GM23338 (cell line): ENCODE measurements around the gene NADK2. TPM values are rescaled to one million over a fixed set of nuclear protein-coding genes. Genes with fewer than 3 reads are reported as not detected.

Source experiments
- ATAC-seq: fragments of 200-7000 bp; cut with Tn5 transposase; 3 replicates; pipeline ENCODE4 v1.9.1; 2020
- DNase-seq: peaks from one replicate; pipeline ENCODE4 v3.0.0-alpha.2; 2015; ENCODE audit warnings: low spot score
- H2AFZ ChIP-seq: fragments of 200-600 bp; sonication (generic); 2 replicates; pipeline ENCODE4 v1.8.0; 2016; ENCODE audit warnings: antibody characterized with exemption, mild to moderate bottlenecking, moderate library complexity
- H3F3A ChIP-seq: fragments of 200-600 bp; sonication (generic); replicated peaks from 2 replicates; pipeline ENCODE4 v1.8.0; 2017; ENCODE audit warnings: antibody characterized with exemption, mixed run types, low read depth
- H3K27ac ChIP-seq: fragments of 200-600 bp; sonication (generic); 2 replicates; pipeline ENCODE4 v1.6.1; 2016; ENCODE audit warnings: low read depth
- H3K27me3 ChIP-seq: fragments of 200-600 bp; sonication (generic); 2 replicates; pipeline ENCODE4 v1.8.0; 2016; ENCODE audit warnings: mild to moderate bottlenecking, mixed run types, moderate library complexity; ENCODE audit not compliant: insufficient read depth
- H3K36me3 ChIP-seq: fragments of 200-600 bp; sonication (generic); 2 replicates; pipeline ENCODE4 v1.8.0; 2016; ENCODE audit warnings: mild to moderate bottlenecking; ENCODE audit not compliant: insufficient read depth
- H3K4me1 ChIP-seq: fragments of 200-600 bp; sonication (generic); 2 replicates; pipeline ENCODE4 v1.8.0; 2016; ENCODE audit warnings: mild to moderate bottlenecking, moderate library complexity; ENCODE audit not compliant: insufficient read depth
- H3K4me2 ChIP-seq: fragments of 200-600 bp; sonication (generic); 2 replicates; pipeline ENCODE4 v1.7.1; 2017; ENCODE audit warnings: mixed run types
- H3K4me3 ChIP-seq: fragments of 200-600 bp; sonication (generic); 2 replicates; pipeline ENCODE4 v1.6.1; 2016; ENCODE audit warnings: mixed run types
- H3K79me2 ChIP-seq: fragments of 200-600 bp; sonication (generic); replicated peaks from 2 replicates; pipeline ENCODE4 v1.8.0; 2017; ENCODE audit warnings: mild to moderate bottlenecking; ENCODE audit not compliant: insufficient read depth
- H3K9me2 ChIP-seq: fragments of 200-600 bp; sonication (generic); 2 replicates; pipeline ENCODE4 v1.8.0; 2017; ENCODE audit not compliant: insufficient read depth
- H4K20me1 ChIP-seq: fragments of 200-600 bp; sonication (generic); replicated peaks from 2 replicates; pipeline ENCODE4 v1.8.0; 2017; ENCODE audit warnings: mild to moderate bottlenecking; ENCODE audit not compliant: insufficient read depth
- H3K27ac Mint-ChIP-seq: 2 replicates; pipeline ENCODE4 v1.8.0; 2020; ENCODE audit warnings: inconsistent platforms, mild to moderate bottlenecking, moderate library complexity, mixed read lengths
- H3K27me3 Mint-ChIP-seq: 3 replicates; pipeline ENCODE4 v1.8.0; 2022; ENCODE audit warnings: low read depth, mild to moderate bottlenecking, moderate library complexity, mixed read lengths, inconsistent platforms; ENCODE audit not compliant: insufficient read depth, poor library complexity
- H3K36me3 Mint-ChIP-seq: 3 replicates; pipeline ENCODE4 v1.8.0; 2021; ENCODE audit warnings: low read depth, mild to moderate bottlenecking, inconsistent platforms, moderate library complexity, mixed read lengths
- H3K4me1 Mint-ChIP-seq: 3 replicates; pipeline ENCODE4 v1.8.0; 2020; ENCODE audit warnings: mild to moderate bottlenecking, inconsistent platforms, mixed read lengths
- H3K4me3 Mint-ChIP-seq: 3 replicates; pipeline ENCODE4 v1.8.0; 2021; ENCODE audit warnings: moderate library complexity, mild to moderate bottlenecking, inconsistent platforms, mixed read lengths
- H3K9me3 Mint-ChIP-seq: 3 replicates; pipeline ENCODE4 v1.8.0; 2020; ENCODE audit warnings: moderate library complexity, mild to moderate bottlenecking, inconsistent platforms, mixed read lengths
- CREB1 ChIP-seq: fragments of 250-450 bp; sonication (Bioruptor Pico); IDR thresholded peaks from 2 replicates; pipeline ENCODE4 v1.5.0; 2020; ENCODE audit warnings: low read depth, mild to moderate bottlenecking, moderate library complexity
- CTCF ChIP-seq, 2 experiments: fragments of 200-600 bp in 1 of 2; sonication (generic) in 1 of 2; conservative IDR thresholded peaks; 2 replicates each; pipeline versions ENCODE4 v1.5.1 to v1.6.1; 2016 to 2017; ENCODE audit warnings: antibody characterized with exemption in 2 of 2, low read depth in 2 of 2, mild to moderate bottlenecking in 2 of 2, moderate library complexity in 1 of 2
- ETS1 ChIP-seq: IDR thresholded peaks from 2 replicates; pipeline ENCODE4 v1.6.1; 2016; ENCODE audit warnings: antibody characterized with exemption
- EZH2 ChIP-seq: fragments of 200-600 bp; sonication (generic); IDR thresholded peaks from one replicate; pipeline ENCODE4 v1.8.0; 2017; ENCODE audit warnings: antibody characterized with exemption, mild to moderate bottlenecking, low read depth; ENCODE audit not compliant: unreplicated experiment
- EZH2phosphoT487 ChIP-seq: fragments of 200-600 bp; sonication (generic); IDR thresholded peaks from one replicate; pipeline ENCODE4 v1.8.1; 2018; ENCODE audit warnings: antibody characterized with exemption; ENCODE audit not compliant: unreplicated experiment
- JUNB ChIP-seq: IDR thresholded peaks from one replicate; pipeline ENCODE4 v1.6.1; 2016; ENCODE audit warnings: antibody characterized with exemption; ENCODE audit not compliant: unreplicated experiment
- NANOG ChIP-seq: IDR thresholded peaks from 2 replicates; pipeline ENCODE4 v1.6.1; 2016; ENCODE audit warnings: antibody characterized with exemption, borderline replicate concordance
- POLR2AphosphoS5 ChIP-seq: IDR thresholded peaks from 2 replicates; pipeline ENCODE4 v1.6.1; 2016; ENCODE audit warnings: antibody characterized with exemption, low read depth
- REST ChIP-seq: IDR thresholded peaks from one replicate; pipeline ENCODE4 v1.6.1; 2018; ENCODE audit warnings: antibody characterized with exemption; ENCODE audit not compliant: unreplicated experiment
- STAT1 ChIP-seq: IDR thresholded peaks from one replicate; pipeline ENCODE4 v1.6.1; 2016; ENCODE audit warnings: antibody characterized with exemption; ENCODE audit not compliant: unreplicated experiment
- ZNF114 ChIP-seq: fragments of 250-450 bp; sonication (Bioruptor Pico); IDR thresholded peaks from 2 replicates; pipeline ENCODE4 v1.5.0; 2020; ENCODE audit warnings: mild to moderate bottlenecking, moderate library complexity
- ZNF331 ChIP-seq: fragments of 250-450 bp; sonication (Bioruptor Pico); IDR thresholded peaks from 2 replicates; pipeline ENCODE4 v1.5.0; 2020; ENCODE audit warnings: low read depth, mild to moderate bottlenecking, moderate library complexity
- ZNF462 ChIP-seq: fragments of 250-450 bp; sonication (Bioruptor Pico); IDR thresholded peaks from 2 replicates; pipeline ENCODE4 v1.5.0; 2020; ENCODE audit warnings: mild to moderate bottlenecking, moderate library complexity
- polyA plus RNA-seq: library from polyadenylated mRNA; unstranded; fragments of >200 nt; fragmentation: Nextera tagmentation; extraction: Ambion mirVana; gene quantifications from 2 replicates; pipeline ENCODE4 v1.2.1, GENCODE V29; 2016
- total RNA-seq: library from RNA; depleted of rRNA; stranded (reverse); fragments of >200 nt; shearing (Covaris generic); gene quantifications from 2 replicates; pipeline ENCODE4 v1.2.3, GENCODE V29; 2014

Gene NADK2
- total and polyA plus RNA-seq, 2 experiments from 2014 or later = 4.5 to 16.0 TPM

GRCh38 chr5:36181774-36182173 is 60.0 kb downstream of the NADK2 start:
- H3K4me1 Mint-ChIP-seq = no peaks in the 10 kb centered on the region
- H3K27me3 ChIP-seq = no peaks in the 10 kb centered on the region
- no peak overlapping the region for H3K27ac Mint-ChIP-seq
- H3K4me1 ChIP-seq = no peaks in the 10 kb centered on the region
- no peaks in the 10 kb centered on the region for H4K20me1 ChIP-seq
- no peak overlapping the region for H3K4me2 ChIP-seq
- H3K9me3 Mint-ChIP-seq = peaks cover 6% of the 10 kb centered on the region; the same call in 2 of the 3 replicates
- H2AFZ ChIP-seq = no peak overlapping the region
- H3K36me3 Mint-ChIP-seq = peaks cover 93% of the 10 kb centered on the region
- peaks cover 37% of the 10 kb centered on the region for H3K36me3 ChIP-seq
- no peaks in the 10 kb centered on the region for H3K27me3 Mint-ChIP-seq
- no peak overlapping the region for H3K4me3 Mint-ChIP-seq
- TF ChIP-seq EZH2 (no peak), REST (no peak), ZNF462 (CRISPR knock-in tag) (no peak), CREB1 (CRISPR knock-in tag) (no peak), POLR2AphosphoS5 (no peak), EZH2phosphoT487 (no peak), ZNF331 (CRISPR knock-in tag) (no peak), NANOG (no peak), JUNB (no peak), CTCF (conservative IDR thresholded peaks at IDR 0.05; ENCODE audit: low read depth in 2 of 2) (no peak), ZNF114 (CRISPR knock-in tag) (no peak), STAT1 (no peak), ETS1 (no peak)
- H3K9me2 ChIP-seq = no peaks in the 10 kb centered on the region
- no peaks in the 10 kb centered on the region for H3F3A ChIP-seq
- H3K27ac ChIP-seq = no peak overlapping the region
- ATAC-seq = no peak
- H3K4me3 ChIP-seq = no peak overlapping the region
- no peaks in the 10 kb centered on the region for H3K79me2 ChIP-seq
- DNase-seq = no peak
